ENCODE measurements around the gene TMEM242. TPM values are rescaled to one million over a fixed set of nuclear protein-coding genes. Genes with fewer than 3 reads are reported as not detected.

TMEM242 gene
- total and polyA plus RNA-seq, 2 of the 13 experiments (the other 11 are each of a cell fraction or from before 2014, with no cell fraction given), result 5.6 to 11.1 TPM

GRCh38 chr6:157274471-157275226, 48.7 kb downstream of the TMEM242 start (continued):
- peak; percentile 40; the same call in 1 of the 2 replicates for TF ChIP-seq ZNF512B (CRISPR knock-in tag; IDR thresholded peaks at IDR 0.05; ENCODE audit: borderline replicate concordance)
- no peak for TF ChIP-seq ZNF3 (CRISPR knock-in tag; IDR thresholded peaks at IDR 0.05)
- TF ChIP-seq ATF3 (CRISPR knock-in tag; IDR thresholded peaks at IDR 0.05), result no peak
- TF ChIP-seq ZNF639 (CRISPR knock-in tag; conservative IDR thresholded peaks at IDR 0.05), result peak; percentile 52; the same call in 1 of the 2 replicates
- TF ChIP-seq PRDM15 (CRISPR knock-in tag; IDR thresholded peaks at IDR 0.05), result peak; percentile 57; the same call in 1 of the 2 replicates
- no peak; the same call in 1 of the 2 replicates for TF ChIP-seq ZBTB3 (CRISPR knock-in tag; IDR thresholded peaks at IDR 0.05; ENCODE audit: borderline replicate concordance, low read depth)
- TF ChIP-seq KLF15 (CRISPR knock-in tag; IDR thresholded peaks at IDR 0.05; ENCODE audit: borderline replicate concordance), result no peak
- 0 out of 2 replicates have a peak, but pooled peaks have one; percentile 33 for TF ChIP-seq ZSCAN22 (CRISPR knock-in tag; IDR thresholded peaks at IDR 0.05)
- TF ChIP-seq ZNF451 (CRISPR knock-in tag; IDR thresholded peaks at IDR 0.05), result 0 out of 2 replicates have a peak, but pooled peaks have one; percentile 21
- TF ChIP-seq TOE1 (CRISPR knock-in tag; IDR thresholded peaks at IDR 0.05), result no peak
- TF ChIP-seq SNAPC5 (CRISPR knock-in tag; IDR thresholded peaks at IDR 0.05; ENCODE audit: borderline replicate concordance), result no peak
- peak; percentile 65; the same call in 1 of the 2 replicates for TF ChIP-seq PAX8 (CRISPR knock-in tag; IDR thresholded peaks at IDR 0.05; ENCODE audit: borderline replicate concordance)
- TF ChIP-seq TRIM24 (CRISPR knock-in tag; IDR thresholded peaks at IDR 0.05), result no peak
- TF ChIP-seq TCF7L2 (IDR thresholded peaks at IDR 0.05; ENCODE audit: low read depth, low read length), result no peak
- TF ChIP-seq ZSCAN25 (CRISPR knock-in tag; IDR thresholded peaks at IDR 0.05), result peak; percentile 34; the same call in 1 of the 2 replicates
- TF ChIP-seq HMGXB4 (CRISPR knock-in tag; IDR thresholded peaks at IDR 0.05; ENCODE audit: borderline replicate concordance in 1 of 2, low read depth in 1 of 2), result peak; percentile 94
- TF ChIP-seq SP1 (IDR thresholded peaks at IDR 0.05), result no peak
- TF ChIP-seq SP1 (CRISPR knock-in tag; IDR thresholded peaks at IDR 0.05), result no peak; the same call in 1 of the 2 replicates
